HG03103 (cell line): ENCODE data around the gene ELF4.
A peak's percentile ranks its signal among the peaks of the same experiment; 100 is the strongest.

Experiments
- ATAC-seq: cut with Tn5 transposase; IDR thresholded peaks from one replicate; pipeline ENCODE4 v1.9.1; 2021; ENCODE audit warnings: low read depth; ENCODE audit not compliant: unreplicated experiment

ELF4 gene

GRCh38 chrX:130110379-130111219 is at the start of gene ELF4:
TSS of gene ELF4 (minus strand) at chrX:130110497. CDS start at chrX:130081330, 29,167 bp downstream.
- peak; percentile 40 for ATAC-seq

GRCh38 chrX:130159776-130160175 is 49.5 kb upstream of the ELF4 start:
- no peak for ATAC-seq

GRCh38 chrX:130158311-130158710 is 48.0 kb upstream of the ELF4 start:
- ATAC-seq, result no peak

- ATAC-seq, result no peak
Observed at GRCh38 chrX:130155564-130155963, 45.3 kb upstream of the ELF4 start.

GRCh38 chrX:130147631-130148030 is 37.3 kb upstream of the ELF4 start:
- no peak for ATAC-seq

GRCh38 chrX:130145123-130145522 is 34.8 kb upstream of the ELF4 start:
- ATAC-seq, result no peak

- ATAC-seq, result no peak
Observed at GRCh38 chrX:130144509-130144908, 34.2 kb upstream of the ELF4 start.

- no peak for ATAC-seq
Observed at GRCh38 chrX:130139474-130140201, 29.3 kb upstream of the ELF4 start.

- no peak for ATAC-seq
Observed at GRCh38 chrX:130136961-130137360, 26.7 kb upstream of the ELF4 start.

GRCh38 chrX:130136496-130136895 is 26.2 kb upstream of the ELF4 start:
- no peak for ATAC-seq

GRCh38 chrX:130130990-130131389 is 20.7 kb upstream of the ELF4 start:
- no peak for ATAC-seq

- no peak for ATAC-seq
Observed at GRCh38 chrX:130125091-130125874, 15.0 kb upstream of the ELF4 start.

GRCh38 chrX:130124577-130124976 is 14.3 kb upstream of the ELF4 start:
- no peak for ATAC-seq

- no peak for ATAC-seq
Observed at GRCh38 chrX:130121505-130121800, 11.2 kb upstream of the ELF4 start.

- ATAC-seq, result peak; percentile 71
Observed at GRCh38 chrX:130120746-130121504, 10.6 kb upstream of the ELF4 start.

GRCh38 chrX:130120321-130120731 is 10.0 kb upstream of the ELF4 start:
- ATAC-seq, result peak; percentile 32

- no peak for ATAC-seq
Observed at GRCh38 chrX:130119312-130119898, 9.1 kb upstream of the ELF4 start.

GRCh38 chrX:130118441-130119311 is 8.4 kb upstream of the ELF4 start:
- no peak for ATAC-seq

GRCh38 chrX:130117166-130117565 is 6.9 kb upstream of the ELF4 start:
- no peak for ATAC-seq
